ENCODE data around the gene JKAMP.

- no peak for TF ChIP-seq MAX (IDR thresholded peaks at IDR 0.05)
- TF ChIP-seq POLR2AphosphoS5 (IDR thresholded peaks at IDR 0.05; ENCODE audit: low read depth, low read length): no peak
- no peak for TF ChIP-seq REST (IDR thresholded peaks at IDR 0.05; ENCODE audit: low read depth)
- peak; percentile 62 to 99 (median 94) for TF ChIP-seq CTCF (IDR thresholded peaks at IDR 0.05 in 2 of 3, conservative IDR thresholded peaks at IDR 0.05 in 1 of 3; ENCODE audit: borderline replicate concordance in 1 of 3, insufficient read depth in 1 of 3, low read depth in 2 of 3, low read length in 2 of 3)
- TF ChIP-seq POLR2A (IDR thresholded peaks at IDR 0.05; ENCODE audit: borderline replicate concordance, extremely low read depth, insufficient read depth, insufficient read length): no peak
- TF ChIP-seq ZFX (IDR thresholded peaks at IDR 0.05): no peak
Measured at GRCh38 chr14:59507063-59507751, 22.9 kb downstream of the JKAMP start.

Measured in HCT116 (cell line).